ENCODE measurements around the gene MYOD1. TPM values are rescaled to one million over a fixed set of nuclear protein-coding genes. Genes with fewer than 3 reads are reported as not detected.

Gene MYOD1
- total RNA-seq, 1 donor from 2014 or later, result not detected

DNA sequence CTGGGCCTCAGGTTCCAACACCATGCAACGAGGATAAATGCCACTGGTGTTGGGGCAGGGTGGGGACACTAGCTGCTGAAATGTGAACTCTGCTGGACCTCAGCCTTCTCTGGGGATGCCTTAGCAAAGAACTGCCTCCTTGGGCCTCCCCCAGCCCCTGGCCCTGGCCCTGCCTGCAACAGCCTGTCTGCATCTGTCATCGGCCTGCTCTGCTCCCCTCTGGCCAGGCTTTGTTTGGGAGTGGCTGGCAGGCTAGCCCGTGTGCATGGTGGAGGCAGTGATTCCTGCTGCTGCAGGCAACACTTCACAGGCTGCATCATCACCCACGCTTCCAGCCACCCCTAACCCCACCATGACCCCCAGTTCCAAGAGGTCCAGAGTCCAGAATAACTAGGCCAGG lies 11.5 kb upstream of the MYOD1 start:
- no peak overlapping the region for H3K4me2 ChIP-seq
- H3K79me2 ChIP-seq (ENCODE audit: low read depth), result no peaks in the 10 kb centered on the region
- Mint-ChIP-seq H3K27ac (no peak overlapping the region), H3K27me3 (ENCODE audit: insufficient read depth, low read depth) (peaks cover 11% of the 10 kb centered on the region), H3K4me3 (no peak overlapping the region), H3K36me3 (no peaks in the 10 kb centered on the region), H3K4me1 (no peaks in the 10 kb centered on the region), H3K9me3 (peaks cover 3% of the 10 kb centered on the region)
- no peak overlapping the region for H3K9ac ChIP-seq
- no peak overlapping the region for H3K27ac ChIP-seq
- TF ChIP-seq EZH2phosphoT487 (IDR thresholded peaks at IDR 0.05) (no peak), EZH2 (IDR thresholded peaks at IDR 0.05) (no peak)
- TF ChIP-seq, protein P1, sequence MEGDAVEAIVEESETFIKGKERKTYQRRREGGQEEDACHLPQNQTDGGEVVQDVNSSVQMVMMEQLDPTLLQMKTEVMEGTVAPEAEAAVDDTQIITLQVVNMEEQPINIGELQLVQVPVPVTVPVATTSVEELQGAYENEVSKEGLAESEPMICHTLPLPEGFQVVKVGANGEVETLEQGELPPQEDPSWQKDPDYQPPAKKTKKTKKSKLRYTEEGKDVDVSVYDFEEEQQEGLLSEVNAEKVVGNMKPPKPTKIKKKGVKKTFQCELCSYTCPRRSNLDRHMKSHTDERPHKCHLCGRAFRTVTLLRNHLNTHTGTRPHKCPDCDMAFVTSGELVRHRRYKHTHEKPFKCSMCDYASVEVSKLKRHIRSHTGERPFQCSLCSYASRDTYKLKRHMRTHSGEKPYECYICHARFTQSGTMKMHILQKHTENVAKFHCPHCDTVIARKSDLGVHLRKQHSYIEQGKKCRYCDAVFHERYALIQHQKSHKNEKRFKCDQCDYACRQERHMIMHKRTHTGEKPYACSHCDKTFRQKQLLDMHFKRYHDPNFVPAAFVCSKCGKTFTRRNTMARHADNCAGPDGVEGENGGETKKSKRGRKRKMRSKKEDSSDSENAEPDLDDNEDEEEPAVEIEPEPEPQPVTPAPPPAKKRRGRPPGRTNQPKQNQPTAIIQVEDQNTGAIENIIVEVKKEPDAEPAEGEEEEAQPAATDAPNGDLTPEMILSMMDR (IDR thresholded peaks at IDR 0.05), result no peak
- H2AFZ ChIP-seq (replicated peaks), result no peak overlapping the region
- no peaks in the 10 kb centered on the region for H4K20me1 ChIP-seq (ENCODE audit: low read depth)
- H3K36me3 ChIP-seq, result no peaks in the 10 kb centered on the region
- no peak for DNase-seq (ENCODE audit: low spot score)
- H3K4me3 ChIP-seq, result no peak overlapping the region
- H3K27me3 ChIP-seq, result peaks cover 43% of the 10 kb centered on the region
- no peaks in the 10 kb centered on the region for H3F3A ChIP-seq (ENCODE audit: low read depth)
- no peaks in the 10 kb centered on the region for H3K9me3 ChIP-seq (ENCODE audit: low read depth)
- peaks cover 7% of the 10 kb centered on the region for H3K4me1 ChIP-seq

DNA sequence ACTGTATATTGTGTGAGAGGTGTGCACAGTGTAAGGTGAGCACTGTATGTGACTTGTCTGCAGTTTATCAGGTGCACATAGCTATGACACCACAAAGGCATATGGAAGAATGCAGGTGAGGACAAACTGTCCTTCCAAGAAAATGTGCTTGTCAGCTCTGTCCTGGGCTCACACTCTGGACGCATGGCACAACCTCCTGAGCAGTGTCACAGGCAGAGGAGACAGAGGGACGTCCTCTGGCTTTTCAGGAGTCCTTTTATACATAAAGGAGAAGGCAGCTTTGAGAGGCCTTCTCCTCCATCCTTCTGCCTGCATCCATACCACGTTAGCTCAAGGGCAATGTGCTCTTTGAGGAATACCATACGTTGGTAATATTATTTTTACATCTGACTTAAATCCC lies 7.5 kb upstream of the MYOD1 start:
- Histone ChIP-seq H3F3A (ENCODE audit: low read depth) (no peaks in the 10 kb centered on the region), H3K4me3 (no peak overlapping the region), H3K9me3 (ENCODE audit: low read depth) (no peaks in the 10 kb centered on the region), H4K20me1 (ENCODE audit: low read depth) (no peaks in the 10 kb centered on the region), H3K27ac (no peak overlapping the region), H3K9ac (no peak overlapping the region), H2AFZ (replicated peaks) (no peak overlapping the region), H3K79me2 (ENCODE audit: low read depth) (no peaks in the 10 kb centered on the region), H3K4me1 (peaks cover 7% of the 10 kb centered on the region), H3K27me3 (peaks cover 73% of the 10 kb centered on the region), H3K36me3 (no peaks in the 10 kb centered on the region), H3K4me2 (no peak overlapping the region)
- Mint-ChIP-seq H3K9me3 (no peaks in the 10 kb centered on the region), H3K36me3 (no peaks in the 10 kb centered on the region), H3K27me3 (ENCODE audit: insufficient read depth, low read depth) (peaks cover 10% of the 10 kb centered on the region), H3K27ac (no peak overlapping the region), H3K4me1 (no peaks in the 10 kb centered on the region), H3K4me3 (no peak overlapping the region)
- TF ChIP-seq EZH2phosphoT487 (IDR thresholded peaks at IDR 0.05) (no peak), EZH2 (IDR thresholded peaks at IDR 0.05) (no peak)
- TF ChIP-seq, protein P1 (IDR thresholded peaks at IDR 0.05), result no peak
- no peak for DNase-seq (ENCODE audit: low spot score)

DNA sequence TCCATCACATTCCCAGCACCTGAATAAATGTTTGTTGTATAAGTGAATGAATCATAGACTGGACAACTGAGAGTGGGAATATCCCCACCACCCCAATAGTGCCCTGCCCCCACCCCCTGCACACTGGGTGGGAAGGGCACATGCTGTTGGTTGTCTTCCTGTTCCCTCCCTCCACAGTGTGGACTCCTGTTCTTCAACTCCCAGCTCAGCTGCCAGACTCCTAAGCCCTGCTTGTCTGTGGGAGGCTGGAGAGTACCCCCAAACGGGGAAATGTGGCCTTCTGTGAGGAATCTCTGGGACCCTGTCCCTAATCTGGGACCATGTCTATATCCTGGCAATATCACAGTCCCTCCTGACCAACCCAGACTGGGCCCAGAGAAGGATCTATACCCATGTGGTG lies 5.5 kb upstream of the MYOD1 start:
- H3K36me3 Mint-ChIP-seq, result no peaks in the 10 kb centered on the region
- Histone ChIP-seq H3F3A (ENCODE audit: low read depth) (peaks cover 3% of the 10 kb centered on the region), H3K4me1 (peaks cover 10% of the 10 kb centered on the region), H3K79me2 (ENCODE audit: low read depth) (no peaks in the 10 kb centered on the region), H3K9me3 (ENCODE audit: low read depth) (no peaks in the 10 kb centered on the region), H3K36me3 (no peaks in the 10 kb centered on the region), H3K27me3 (peaks cover 93% of the 10 kb centered on the region), H3K4me3 (no peak overlapping the region), H3K27ac (no peak overlapping the region), H3K9ac (no peak overlapping the region), H2AFZ (replicated peaks) (no peak overlapping the region), H3K4me2 (no peak overlapping the region), H4K20me1 (ENCODE audit: low read depth) (peaks cover 10% of the 10 kb centered on the region)
- H3K4me1 Mint-ChIP-seq, result peaks cover under 1% of the 10 kb centered on the region
- H3K27ac Mint-ChIP-seq, result no peak overlapping the region
- no peak for DNase-seq (ENCODE audit: low spot score)
- H3K27me3 Mint-ChIP-seq (ENCODE audit: insufficient read depth, low read depth), result peaks cover 10% of the 10 kb centered on the region
- TF ChIP-seq, protein P1 (IDR thresholded peaks at IDR 0.05), result no peak
- TF ChIP-seq EZH2 (IDR thresholded peaks at IDR 0.05) (no peak), EZH2phosphoT487 (IDR thresholded peaks at IDR 0.05) (no peak)
- H3K4me3 Mint-ChIP-seq, result no peak overlapping the region
- H3K9me3 Mint-ChIP-seq, result no peaks in the 10 kb centered on the region
